GM12874 (cell line): ENCODE measurements around the gene INSC.

Experiments
- TF ChIP-seq, protein P1 (sequence below): IDR thresholded peaks from 2 replicates; pipeline ENCODE4 v1.5.1; 2011; ENCODE audit warnings: low read depth, mild to moderate bottlenecking, control low read depth, low read length, moderate library complexity; ENCODE audit not compliant: insufficient read depth

Gene INSC

DNA sequence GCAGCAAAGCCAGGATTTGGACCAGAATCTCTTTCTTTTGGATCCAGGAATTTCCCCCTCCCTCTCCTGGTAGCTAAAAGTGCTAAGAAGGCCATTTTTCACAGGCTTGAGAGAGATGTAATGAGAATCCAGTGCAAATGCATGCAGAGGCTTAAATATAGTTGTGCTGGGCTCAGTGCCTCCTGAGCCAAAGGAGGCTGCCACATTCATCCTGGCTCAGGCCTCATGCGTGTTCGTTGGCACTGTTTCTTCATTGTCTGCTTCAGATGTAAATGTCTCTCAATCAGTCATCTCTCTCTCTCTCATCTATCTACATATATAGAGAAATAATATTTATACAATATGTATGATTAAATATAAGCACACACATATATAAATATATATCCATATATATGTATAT lies 83.6 kb downstream of the INSC start:
- TF ChIP-seq, protein P1, sequence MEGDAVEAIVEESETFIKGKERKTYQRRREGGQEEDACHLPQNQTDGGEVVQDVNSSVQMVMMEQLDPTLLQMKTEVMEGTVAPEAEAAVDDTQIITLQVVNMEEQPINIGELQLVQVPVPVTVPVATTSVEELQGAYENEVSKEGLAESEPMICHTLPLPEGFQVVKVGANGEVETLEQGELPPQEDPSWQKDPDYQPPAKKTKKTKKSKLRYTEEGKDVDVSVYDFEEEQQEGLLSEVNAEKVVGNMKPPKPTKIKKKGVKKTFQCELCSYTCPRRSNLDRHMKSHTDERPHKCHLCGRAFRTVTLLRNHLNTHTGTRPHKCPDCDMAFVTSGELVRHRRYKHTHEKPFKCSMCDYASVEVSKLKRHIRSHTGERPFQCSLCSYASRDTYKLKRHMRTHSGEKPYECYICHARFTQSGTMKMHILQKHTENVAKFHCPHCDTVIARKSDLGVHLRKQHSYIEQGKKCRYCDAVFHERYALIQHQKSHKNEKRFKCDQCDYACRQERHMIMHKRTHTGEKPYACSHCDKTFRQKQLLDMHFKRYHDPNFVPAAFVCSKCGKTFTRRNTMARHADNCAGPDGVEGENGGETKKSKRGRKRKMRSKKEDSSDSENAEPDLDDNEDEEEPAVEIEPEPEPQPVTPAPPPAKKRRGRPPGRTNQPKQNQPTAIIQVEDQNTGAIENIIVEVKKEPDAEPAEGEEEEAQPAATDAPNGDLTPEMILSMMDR: no peak

DNA sequence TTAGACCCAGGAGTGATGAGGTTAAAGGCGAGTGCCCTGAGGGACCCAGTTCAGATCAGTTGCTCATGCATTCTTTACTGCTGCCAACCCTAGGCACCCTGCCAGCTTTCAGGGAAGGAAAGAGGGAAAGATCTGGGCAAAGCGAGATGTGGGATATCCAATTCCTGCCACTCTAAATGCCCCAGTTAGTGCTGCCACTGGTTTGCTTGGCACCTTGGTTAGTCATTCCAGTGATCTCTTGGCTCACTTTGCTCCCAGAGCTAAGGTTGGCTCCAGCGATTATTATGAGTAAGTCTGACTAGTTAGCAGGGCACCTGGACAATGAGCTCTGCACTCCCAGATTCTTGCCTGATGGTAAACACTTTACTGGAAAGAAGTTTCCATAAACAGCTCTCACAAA lies 85.0 kb downstream of the INSC start:
- TF ChIP-seq, protein P1: no peak

GRCh38 chr11:15200696-15201095 lies 86.0 kb downstream of the INSC start:
- TF ChIP-seq, protein P1: no peak

DNA sequence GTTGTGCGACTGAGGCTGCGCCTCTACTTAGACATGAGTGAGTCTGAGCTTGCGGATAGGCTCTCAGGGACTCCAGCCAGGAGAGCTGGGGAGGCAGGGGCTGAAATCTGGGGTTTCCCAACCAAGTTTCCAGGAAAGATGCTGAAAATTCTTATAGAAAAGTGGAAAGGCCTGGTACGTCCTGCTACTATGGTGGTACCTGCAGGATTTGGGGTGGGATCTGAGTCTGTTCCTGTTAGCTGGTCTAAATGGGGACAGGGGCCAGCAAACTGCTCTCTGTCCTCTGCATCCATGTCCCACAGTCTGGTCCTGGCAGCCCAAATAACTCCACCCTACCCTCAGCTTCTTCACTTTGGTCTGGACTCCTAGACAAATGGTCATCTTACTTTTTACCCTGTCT lies 86.9 kb downstream of the INSC start:
- TF ChIP-seq, protein P1: no peak

DNA sequence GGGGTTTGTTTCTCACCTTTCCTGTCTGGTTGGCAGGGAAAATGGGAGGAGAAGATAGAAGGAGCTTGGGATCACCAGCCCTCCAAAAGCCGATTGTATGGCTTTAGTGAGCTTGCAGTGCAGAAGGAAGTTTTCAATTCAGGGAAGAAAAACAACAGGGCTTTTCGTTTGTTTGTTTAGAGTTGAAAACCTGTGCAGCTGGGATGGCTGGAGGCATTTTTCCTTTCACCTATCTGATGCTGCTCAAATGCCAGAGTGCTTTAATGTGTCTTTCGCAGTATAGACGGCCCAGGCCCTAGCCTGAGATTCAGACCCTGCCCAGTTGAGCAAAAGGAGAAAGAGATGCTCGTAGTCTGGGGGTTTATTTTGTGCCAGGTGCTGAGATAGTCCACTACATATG lies 87.9 kb downstream of the INSC start:
- TF ChIP-seq, protein P1: no peak

- TF ChIP-seq, protein P1: no peak
These were observed 90.0 kb downstream of the INSC start for GRCh38 chr11:15204711-15205110.

- TF ChIP-seq, protein P1: no peak
These were observed 92.1 kb downstream of the INSC start for GRCh38 chr11:15206791-15207190.
